Gastrocnemius medialis (tissue), 4 donors: Measurements from ENCODE around the gene KIAA1614.

Source experiments
- CTCF ChIP-seq, 5 experiments: fragments of 450-650 bp in 3 of 5; fragments of 200-600 bp in 2 of 5; sonication (generic) in 2 of 5; IDR thresholded peaks in 4 of 5; conservative IDR thresholded peaks in 1 of 5; 1 replicate in 4 of 5; 2 replicates in 1 of 5; pipeline ENCODE4 v1.5.1; 2016 to 2019; ENCODE audit warnings: antibody characterized with exemption in 5 of 5, mild to moderate bottlenecking in 3 of 5, moderate library complexity in 3 of 5
- POLR2A ChIP-seq, 2 donors: fragments of 450-650 bp; IDR thresholded peaks; one replicate each; pipeline ENCODE4 v1.6.1; 2017; ENCODE audit warnings: antibody characterized with exemption in 2 of 2, mild to moderate bottlenecking in 2 of 2, moderate library complexity in 2 of 2

- no peak for TF ChIP-seq CTCF (IDR thresholded peaks at IDR 0.05 in 4 of 5, conservative IDR thresholded peaks at IDR 0.05 in 1 of 5)
- no peak for TF ChIP-seq POLR2A (IDR thresholded peaks at IDR 0.05)
These were observed 391 bp upstream of the KIAA1614 start for GRCh38 chr1:180912211-180912800.
